GM21737 (cell line): Measurements from ENCODE around the gene TBCE.

Experiments used
- ATAC-seq: cut with Tn5 transposase; IDR thresholded peaks from one replicate; pipeline ENCODE4 v1.9.1; 2021; ENCODE audit warnings: mild to moderate bottlenecking, moderate library complexity; ENCODE audit not compliant: unreplicated experiment

The TBCE gene

GRCh38 chr1:235367000-235367908 is at the start of gene TBCE:
Gene TBCE, plus strand, starts transcription at chr1:235367427. Its CDS starts 12,623 bp downstream, at chr1:235380050.
- peak; percentile 100 for ATAC-seq

- no peak for ATAC-seq
Measured at GRCh38 chr1:235319255-235319654, 48.0 kb upstream of the TBCE start.

- no peak for ATAC-seq
Measured at GRCh38 chr1:235320521-235321179, 46.6 kb upstream of the TBCE start.

DNA sequence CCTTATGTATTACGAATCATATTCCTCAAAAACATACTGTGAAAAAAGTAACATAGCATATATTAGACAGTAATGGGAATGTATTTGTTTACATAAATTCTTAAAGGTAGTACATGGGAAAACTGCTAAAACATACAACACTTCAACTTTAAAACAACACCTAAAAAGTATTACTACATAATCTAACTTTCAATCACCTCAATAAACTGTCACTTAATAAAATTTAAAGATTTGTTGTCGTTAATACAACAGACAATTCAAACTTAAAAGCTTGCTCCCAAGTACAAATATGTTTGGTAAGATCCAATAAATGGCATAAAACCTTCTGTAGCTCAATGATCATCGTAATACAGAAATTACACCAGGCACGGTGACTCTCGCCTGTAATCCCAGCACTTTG is 42.9 kb upstream of the TBCE start:
- no peak for ATAC-seq

DNA sequence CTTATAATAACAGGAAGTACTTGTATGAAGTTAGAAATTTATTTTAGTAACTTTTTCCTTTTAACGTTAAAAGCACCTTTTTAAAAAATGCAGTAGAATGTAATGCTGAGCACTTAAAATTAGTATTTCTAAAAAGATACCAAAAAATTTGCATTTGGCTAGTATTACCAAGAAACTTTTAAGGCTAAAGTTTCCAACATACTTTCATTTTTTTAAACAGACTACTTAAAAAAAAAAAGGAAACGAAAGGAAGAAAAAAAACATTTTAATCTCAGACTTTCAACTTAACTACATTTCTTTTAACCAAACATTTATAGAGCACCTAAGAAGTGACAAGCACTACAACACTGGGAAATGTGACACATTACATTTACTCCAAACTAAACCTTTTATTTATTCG is 42.1 kb upstream of the TBCE start:
- no peak for ATAC-seq

- no peak for ATAC-seq
Measured at GRCh38 chr1:235325854-235326253, 41.4 kb upstream of the TBCE start.

GRCh38 chr1:235326719-235327558 is 40.3 kb upstream of the TBCE start:
- peak; percentile 25 for ATAC-seq

GRCh38 chr1:235327559-235328270 is 39.5 kb upstream of the TBCE start, which contains the start of gene ARID4B:
Gene ARID4B, minus strand, starts transcription at chr1:235328179. Its CDS starts 1,260 bp downstream, at chr1:235326919.
- ATAC-seq: peak; percentile 4

DNA sequence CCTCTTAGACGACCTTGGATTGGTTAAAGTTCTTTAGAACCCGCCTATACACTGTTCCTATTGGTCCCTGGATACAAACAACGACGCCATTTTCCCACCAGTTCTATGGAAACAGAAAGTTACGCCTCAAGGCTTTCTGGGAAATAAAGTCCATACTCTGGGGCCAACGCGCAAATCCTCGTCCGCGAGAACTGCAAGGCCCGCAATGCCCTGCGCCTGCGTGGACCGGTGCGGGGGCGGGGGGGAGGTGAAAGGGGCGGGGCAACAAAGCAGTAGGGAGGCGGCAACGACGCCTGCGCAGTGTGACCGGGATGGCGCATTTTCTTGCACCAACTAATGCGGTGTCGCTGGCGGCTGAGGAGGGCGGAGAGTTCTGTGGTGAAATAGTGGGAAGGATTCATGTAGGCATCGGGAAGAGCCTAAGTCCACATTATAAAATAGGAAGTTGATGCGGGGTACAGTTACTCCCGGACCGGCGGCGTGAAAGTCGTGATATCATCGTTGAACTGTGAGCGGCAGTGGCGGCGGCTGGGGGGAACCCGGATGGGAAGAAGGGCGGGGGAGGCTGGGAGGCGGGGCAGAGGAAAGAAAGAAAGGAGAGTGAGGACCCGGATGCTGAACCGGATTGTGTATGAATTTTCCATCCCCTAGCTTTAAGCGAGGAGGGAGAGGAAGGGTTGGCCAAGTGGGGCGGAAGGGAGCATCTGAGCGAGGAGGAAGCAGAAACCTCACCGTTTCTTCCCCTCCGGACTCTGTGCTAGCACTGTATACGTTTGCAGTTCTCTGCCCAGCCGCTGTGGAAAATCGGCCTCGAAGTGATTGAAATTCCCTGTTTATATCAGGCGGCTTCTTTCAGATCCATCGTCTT is 38.7 kb upstream of the TBCE start, which contains the start of gene GGPS1:
Gene GGPS1, plus strand, starts transcription at position 300 of the 868 bp plus-strand sequence. CDS start 6,695 bp downstream, outside the sequence.
- ATAC-seq: peak; percentile 67

DNA sequence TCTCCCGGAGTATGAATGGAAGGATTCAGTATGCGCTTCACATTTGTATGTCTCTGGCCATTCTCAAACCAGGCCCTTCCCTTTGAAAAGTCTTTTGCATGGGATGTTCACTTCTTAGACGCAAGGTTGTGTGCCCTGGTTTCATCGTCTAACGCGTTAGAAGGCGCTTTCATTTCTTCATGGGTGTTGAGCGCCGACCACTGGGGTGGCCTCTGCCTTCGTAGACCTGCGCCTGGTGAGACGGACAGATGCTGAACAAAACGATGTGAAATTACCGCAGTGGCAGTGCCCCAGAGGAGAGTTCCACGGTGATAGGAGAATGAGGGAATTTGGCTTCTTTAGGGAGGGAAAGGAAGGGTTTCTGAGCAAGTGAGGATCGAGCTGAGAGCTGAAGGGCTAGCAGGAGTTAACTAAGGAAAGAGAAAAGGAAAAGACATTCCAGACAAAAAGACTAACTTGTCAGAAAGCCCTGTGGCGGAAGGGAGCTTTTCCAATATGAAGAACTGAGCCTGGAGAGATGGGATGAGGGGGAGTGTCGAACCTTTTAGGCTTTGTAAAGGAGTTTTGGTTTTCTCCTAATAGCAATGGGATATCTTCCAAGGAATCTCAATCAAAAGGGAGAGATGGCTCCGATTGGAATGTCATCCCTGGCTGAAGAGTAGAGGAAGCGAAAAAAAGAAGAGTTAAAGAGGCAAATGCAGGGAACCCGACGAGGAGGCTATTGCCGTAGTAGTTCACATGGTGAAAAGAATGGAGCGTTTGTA is 37.9 kb upstream of the TBCE start:
- ATAC-seq: peak; percentile 27

DNA sequence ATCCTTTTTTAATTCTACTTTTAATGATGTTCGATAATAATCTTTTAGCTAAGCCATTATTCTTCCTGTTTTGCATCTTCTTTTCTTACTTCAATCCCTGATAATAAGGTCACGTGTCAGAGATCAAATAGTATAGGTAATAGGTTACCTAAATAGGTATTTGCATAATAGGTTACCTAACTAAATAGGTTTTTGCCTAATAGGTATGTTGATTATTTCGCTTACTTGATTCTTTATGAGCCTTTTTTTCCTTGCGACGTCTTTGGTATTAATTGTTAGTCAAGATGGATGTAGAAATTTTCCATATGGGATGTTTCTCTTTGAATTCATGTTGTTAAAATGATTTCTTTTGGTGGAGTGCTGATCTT is 36.3 kb upstream of the TBCE start:
- no peak for ATAC-seq

DNA sequence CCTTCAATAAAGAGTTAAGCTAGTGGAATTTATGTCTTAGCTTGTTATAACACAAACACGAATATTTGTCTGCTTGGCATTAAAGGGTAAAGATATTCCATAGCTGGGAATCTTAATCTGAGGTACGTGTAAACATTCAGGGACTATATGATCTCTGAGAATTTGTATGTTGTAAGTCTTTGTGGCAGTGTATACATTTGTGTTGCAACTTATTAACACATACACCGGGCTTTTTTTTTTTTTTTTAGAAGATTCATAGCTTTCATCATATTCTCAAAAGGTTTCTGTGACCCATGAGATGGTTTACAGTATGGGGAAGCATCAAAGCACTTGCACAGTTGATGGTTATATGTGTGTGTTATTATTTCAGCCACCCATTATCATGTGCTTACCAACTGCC is 35.8 kb upstream of the TBCE start:
- ATAC-seq: no peak

DNA sequence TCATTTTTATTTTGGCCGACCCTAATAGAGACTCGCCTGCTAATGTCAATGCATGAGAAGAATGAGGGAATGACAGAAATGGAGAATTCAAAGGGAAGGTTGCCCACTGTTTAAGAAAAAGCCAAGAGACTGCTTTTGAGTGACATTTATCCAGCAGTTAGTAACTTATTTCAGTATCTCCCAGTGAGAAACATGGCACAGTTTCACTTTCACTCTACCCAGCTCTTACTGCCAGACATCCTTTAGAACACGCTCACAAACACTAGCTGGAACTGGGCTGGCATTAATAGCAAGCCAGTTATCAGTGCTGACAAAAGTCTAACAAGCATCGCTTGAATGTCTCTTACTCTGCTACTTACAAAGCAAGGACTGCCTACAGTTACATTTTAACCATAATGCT is 30.3 kb upstream of the TBCE start:
- no peak for ATAC-seq

DNA sequence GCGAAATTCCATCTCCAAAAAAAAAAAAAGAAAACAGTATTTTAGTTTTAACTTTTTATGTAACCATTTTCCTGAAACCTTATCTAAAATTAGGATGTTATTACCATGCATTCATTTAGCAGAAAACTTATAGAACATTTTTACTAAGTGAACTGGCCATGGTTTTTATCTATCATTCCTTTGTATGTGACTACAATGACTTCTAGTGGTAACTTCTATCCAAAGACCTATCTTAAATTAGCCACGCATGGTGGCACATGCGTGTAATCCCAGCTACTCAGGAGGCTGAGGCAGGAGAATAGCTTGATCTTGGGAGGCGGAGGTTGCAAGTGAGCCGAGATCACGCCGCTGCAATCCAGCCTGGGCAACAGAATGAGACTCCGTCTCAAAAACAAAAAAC is 27.5 kb upstream of the TBCE start:
- no peak for ATAC-seq

GRCh38 chr1:235341334-235341733 is 25.9 kb upstream of the TBCE start:
- ATAC-seq: no peak

- no peak for ATAC-seq
Measured at GRCh38 chr1:235342039-235342438, 25.2 kb upstream of the TBCE start.

GRCh38 chr1:235342471-235342870 is 24.8 kb upstream of the TBCE start:
- ATAC-seq: no peak

- ATAC-seq: no peak
Measured at GRCh38 chr1:235343726-235344125, 23.5 kb upstream of the TBCE start.

GRCh38 chr1:235351441-235351840 is 15.8 kb upstream of the TBCE start:
- ATAC-seq: no peak
